ENCODE measurements around the gene ATAD3C.
"Not testable (repeated sequence)": the region's sequence is repeated elsewhere in the genome, so short reads cannot be mapped to it uniquely, and the experiment has no call there.

ATAD3C gene

DNA sequence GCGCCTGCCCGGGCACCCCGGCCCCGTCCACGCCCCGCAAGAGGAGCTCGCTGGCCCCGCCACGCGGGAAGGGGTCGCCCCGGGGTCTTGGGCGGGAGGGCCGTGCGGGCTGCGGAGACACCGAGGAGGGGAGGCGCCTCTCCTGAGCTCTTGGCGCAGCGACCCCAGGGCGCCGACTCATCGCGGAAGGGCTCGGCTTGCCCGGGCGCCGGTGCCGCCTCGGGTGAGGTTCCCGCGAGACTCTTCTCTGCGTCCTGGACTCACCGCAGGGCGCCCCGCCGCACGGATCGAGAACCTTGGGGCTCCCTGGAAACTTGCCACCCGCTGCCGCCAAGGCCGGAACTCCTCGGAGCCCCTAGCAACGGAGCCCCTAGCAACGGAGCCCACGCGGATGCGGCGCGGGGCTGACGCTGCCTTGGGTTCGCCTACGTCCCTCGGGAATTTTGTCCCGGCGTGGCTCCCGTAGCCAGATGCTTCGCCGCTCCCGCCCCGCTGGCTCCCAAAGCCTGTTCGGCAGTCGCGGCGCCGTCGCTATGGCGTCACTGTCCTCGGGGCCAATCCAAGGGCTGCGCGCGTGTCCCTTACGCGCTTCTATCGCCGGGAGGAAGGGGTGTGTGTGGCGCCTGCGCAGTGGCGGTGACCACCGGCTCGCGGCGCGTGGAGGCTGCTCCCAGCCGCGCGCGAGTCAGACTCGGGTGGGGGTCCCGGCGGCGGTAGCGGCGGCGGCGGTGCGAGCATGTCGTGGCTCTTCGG lies 62.2 kb downstream of the ATAD3C start, which contains the start of gene ATAD3A:
Gene ATAD3A, plus strand, starts transcription at position 630 of the 753 bp plus-strand sequence. Its CDS starts 107 bp downstream, at position 737.
- DNase-seq = peak; percentile 96

DNA sequence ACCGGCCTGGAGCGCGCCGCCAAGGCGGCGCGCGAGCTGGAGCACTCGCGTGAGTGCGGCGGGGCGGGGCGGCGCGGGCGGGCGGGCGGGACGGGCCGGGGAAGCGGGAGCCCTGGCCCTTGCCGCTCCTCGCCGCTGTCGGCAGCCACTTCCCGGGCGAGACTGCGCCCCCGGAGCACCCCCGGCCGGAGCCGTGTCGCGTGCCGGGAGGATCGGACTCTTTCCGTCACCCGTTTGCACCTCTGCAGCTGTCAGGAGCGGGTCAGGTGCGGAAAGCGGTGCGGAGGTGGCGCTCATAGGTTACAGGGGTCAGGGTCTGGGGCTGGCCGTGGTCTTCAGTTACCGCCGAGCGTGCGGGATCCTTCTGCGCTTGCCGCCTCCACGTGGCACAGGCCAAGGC lies 62.9 kb downstream of the ATAD3C start:
- DNase-seq = not testable (repeated sequence)

DNA sequence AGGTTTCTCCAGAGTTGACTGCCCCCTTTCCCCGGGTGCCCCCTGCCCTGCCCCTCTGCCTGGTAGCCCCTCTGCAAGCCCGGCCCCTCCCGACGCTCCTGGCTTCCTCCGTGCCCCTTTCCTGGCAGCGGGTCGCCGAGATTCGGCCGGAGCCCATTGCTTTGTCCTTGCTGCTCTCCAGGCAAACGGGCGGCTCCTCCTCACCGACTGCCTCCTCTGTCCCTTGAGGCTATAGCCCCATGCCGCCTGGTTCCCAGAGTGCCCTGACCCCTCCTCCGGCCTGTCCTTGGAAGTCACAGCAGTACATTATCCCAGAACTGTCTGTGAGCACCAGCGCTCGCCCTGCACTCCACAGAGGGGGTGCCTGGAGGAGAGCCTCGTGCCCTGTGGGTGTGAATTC lies 64.2 kb downstream of the ATAD3C start:
- not testable (repeated sequence) for DNase-seq

DNA sequence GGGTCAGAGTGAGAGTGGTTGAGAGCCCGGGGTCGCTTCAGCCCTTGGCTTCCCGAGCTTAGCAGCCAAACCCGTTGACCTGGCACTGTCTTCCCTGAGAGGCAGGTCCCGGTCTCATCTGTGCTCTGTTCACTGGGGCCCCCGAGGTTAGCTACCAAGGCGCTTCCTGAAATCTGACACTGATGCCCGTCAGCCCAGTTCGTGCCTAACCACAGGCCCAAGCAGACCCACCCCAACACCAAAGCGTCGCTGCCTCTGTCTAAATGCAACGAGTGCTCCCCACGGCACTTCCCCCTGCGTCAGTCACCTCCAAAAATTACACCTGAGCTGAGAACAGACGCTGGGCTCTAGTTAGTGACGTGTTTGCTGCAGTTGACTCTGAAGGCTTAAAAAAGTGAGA lies 64.9 kb downstream of the ATAD3C start:
- not testable (repeated sequence) for DNase-seq

DNA sequence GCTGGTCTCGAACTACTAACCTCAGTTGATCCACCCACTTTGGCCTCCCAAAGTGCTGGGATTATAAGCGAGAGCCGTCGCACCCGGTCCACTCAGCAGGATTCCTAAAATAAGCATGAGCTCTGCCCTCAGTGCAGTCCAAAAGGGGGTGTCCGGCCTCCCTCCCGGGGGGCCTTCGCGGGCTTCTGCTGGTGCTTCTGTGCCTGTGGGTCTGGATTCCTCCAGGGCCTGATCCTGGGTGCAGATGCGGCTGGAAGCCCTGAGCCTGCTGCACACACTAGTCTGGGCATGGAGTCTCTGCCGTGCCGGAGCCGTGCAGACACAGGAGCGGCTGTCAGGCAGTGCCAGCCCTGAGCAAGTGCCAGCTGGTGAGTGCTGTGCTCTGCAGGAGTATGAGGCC lies 67.4 kb downstream of the ATAD3C start:
- DNase-seq = not testable (repeated sequence)

DNA sequence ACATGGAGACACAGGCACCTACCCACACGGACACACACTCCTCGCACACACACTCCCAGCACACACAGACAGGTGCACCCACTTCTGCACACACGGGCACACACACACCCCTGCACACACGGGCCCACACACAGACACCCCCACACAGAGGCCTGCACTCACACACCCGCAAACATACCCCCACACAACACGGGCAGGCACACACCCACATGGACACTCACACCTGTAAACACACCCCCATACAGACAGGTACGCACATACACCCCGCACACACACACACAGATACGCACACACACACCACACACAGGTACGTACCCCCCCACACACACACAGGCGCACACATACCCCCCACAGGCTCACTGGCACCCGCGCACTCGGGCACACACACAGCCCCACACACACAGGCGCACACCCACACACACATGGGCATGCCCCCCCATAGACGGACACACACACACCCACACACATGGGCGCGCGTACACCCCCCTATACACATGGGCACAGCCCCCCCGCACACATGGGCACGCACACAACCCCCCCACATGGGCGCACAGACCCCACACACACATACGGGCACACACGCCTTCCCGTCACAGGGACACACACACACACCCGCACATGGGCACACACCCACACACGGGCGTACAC lies 68.6 kb downstream of the ATAD3C start:
- DNase-seq = no peak

DNA sequence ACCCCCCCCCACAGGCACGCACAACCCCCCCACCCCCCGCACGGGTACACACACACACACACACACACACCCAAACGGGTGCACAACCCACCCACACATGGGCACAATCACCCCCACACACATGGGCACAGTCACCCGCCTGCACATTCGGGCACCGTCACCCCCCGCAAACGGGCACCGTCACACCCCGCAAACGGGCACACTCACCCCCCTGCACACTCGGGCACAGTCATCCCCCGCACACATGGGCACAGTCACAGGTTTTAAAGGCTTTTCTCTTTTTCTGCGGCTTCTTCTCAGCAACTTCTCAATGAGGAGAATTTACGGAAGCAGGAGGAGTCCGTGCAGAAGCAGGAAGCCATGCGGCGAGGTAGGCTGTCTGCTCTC lies 69.1 kb downstream of the ATAD3C start:
- DNase-seq = not testable (repeated sequence)
